Neural progenitor cell (in vitro differentiated cells): ENCODE results near the gene CRIP1. TPM values are rescaled to one million over a fixed set of nuclear protein-coding genes. Genes with fewer than 3 reads are reported as not detected.

ENCODE experiments used
- DNase-seq: peaks from one replicate; pipeline ENCODE4 v3.0.0-alpha.2; 2016; ENCODE audit warnings: low spot score
- H2AFZ ChIP-seq: fragments of 200-600 bp; sonication (generic); replicated peaks from 2 replicates; pipeline ENCODE4 v1.6.1; 2016; ENCODE audit warnings: antibody characterized with exemption
- H3F3A ChIP-seq: fragments of 200-600 bp; sonication (generic); 2 replicates; pipeline ENCODE4 v1.6.1; 2016; ENCODE audit warnings: antibody characterized with exemption, low read depth
- H3K27ac ChIP-seq: fragments of 200-600 bp; sonication (generic); 2 replicates; pipeline ENCODE4 v1.5.1; 2016; ENCODE audit warnings: mild to moderate bottlenecking
- H3K27me3 ChIP-seq: fragments of 200-600 bp; sonication (generic); 2 replicates; pipeline ENCODE4 v1.6.1; 2016; ENCODE audit warnings: mild to moderate bottlenecking, moderate library complexity
- H3K36me3 ChIP-seq: fragments of 200-600 bp; sonication (generic); 2 replicates; pipeline ENCODE4 v1.5.1; 2016
- H3K4me1 ChIP-seq: fragments of 200-600 bp; sonication (generic); 2 replicates; pipeline ENCODE4 v1.6.1; 2016; ENCODE audit warnings: mixed run types
- H3K4me2 ChIP-seq: fragments of 200-600 bp; sonication (generic); 2 replicates; pipeline ENCODE4 v1.6.1; 2016
- H3K4me3 ChIP-seq: fragments of 200-600 bp; sonication (generic); 2 replicates; pipeline ENCODE4 v1.5.1; 2016
- H3K79me2 ChIP-seq: fragments of 200-600 bp; sonication (generic); 2 replicates; pipeline ENCODE4 v1.6.1; 2016; ENCODE audit warnings: low read depth
- H3K9ac ChIP-seq: fragments of 200-600 bp; sonication (generic); 2 replicates; pipeline ENCODE4 v1.6.1; 2016
- H3K9me3 ChIP-seq: fragments of 200-600 bp; sonication (generic); 2 replicates; pipeline ENCODE4 v1.5.1; 2016; ENCODE audit warnings: low read depth
- H4K20me1 ChIP-seq: fragments of 200-600 bp; sonication (generic); 2 replicates; pipeline ENCODE4 v1.6.1; 2016; ENCODE audit warnings: low read depth
- H3K27ac Mint-ChIP-seq: 3 replicates; pipeline ENCODE4 v1.8.0; 2021; ENCODE audit warnings: mixed read lengths
- H3K27me3 Mint-ChIP-seq: 2 replicates; pipeline ENCODE4 v1.8.0; 2022; ENCODE audit warnings: low read depth, mild to moderate bottlenecking, inconsistent platforms, moderate library complexity, mixed read lengths; ENCODE audit not compliant: insufficient read depth
- H3K36me3 Mint-ChIP-seq: 3 replicates; pipeline ENCODE4 v1.8.0; 2021; ENCODE audit warnings: mixed read lengths
- H3K4me1 Mint-ChIP-seq: 3 replicates; pipeline ENCODE4 v1.8.0; 2021; ENCODE audit warnings: mixed read lengths
- H3K4me3 Mint-ChIP-seq: 3 replicates; pipeline ENCODE4 v1.8.0; 2021; ENCODE audit warnings: mild to moderate bottlenecking, moderate library complexity, mixed read lengths
- H3K9me3 Mint-ChIP-seq: 3 replicates; pipeline ENCODE4 v1.8.0; 2020; ENCODE audit warnings: mixed read lengths
- EZH2 ChIP-seq: fragments of 200-600 bp; sonication (generic); IDR thresholded peaks from 2 replicates; pipeline ENCODE4 v1.6.1; 2017; ENCODE audit warnings: antibody characterized with exemption, mild to moderate bottlenecking, moderate library complexity
- EZH2phosphoT487 ChIP-seq: fragments of 200-600 bp; sonication (generic); IDR thresholded peaks from 2 replicates; pipeline ENCODE4 v1.6.1; 2017; ENCODE audit warnings: antibody characterized with exemption
- total RNA-seq: library from RNA; depleted of rRNA; stranded (reverse); fragments of >200 nt; gene quantifications from 2 replicates; pipeline ENCODE4 v1.2.3, GENCODE V29; 2015; ENCODE audit warnings: low replicate concordance
- TF ChIP-seq, protein P1 (sequence below): fragments of 200-600 bp; sonication (generic); IDR thresholded peaks from 2 replicates; pipeline ENCODE4 v1.5.1; 2017; ENCODE audit warnings: antibody characterized with exemption, mild to moderate bottlenecking

The CRIP1 gene
- total RNA-seq, 1 donor from 2014 or later, result not detected

DNA sequence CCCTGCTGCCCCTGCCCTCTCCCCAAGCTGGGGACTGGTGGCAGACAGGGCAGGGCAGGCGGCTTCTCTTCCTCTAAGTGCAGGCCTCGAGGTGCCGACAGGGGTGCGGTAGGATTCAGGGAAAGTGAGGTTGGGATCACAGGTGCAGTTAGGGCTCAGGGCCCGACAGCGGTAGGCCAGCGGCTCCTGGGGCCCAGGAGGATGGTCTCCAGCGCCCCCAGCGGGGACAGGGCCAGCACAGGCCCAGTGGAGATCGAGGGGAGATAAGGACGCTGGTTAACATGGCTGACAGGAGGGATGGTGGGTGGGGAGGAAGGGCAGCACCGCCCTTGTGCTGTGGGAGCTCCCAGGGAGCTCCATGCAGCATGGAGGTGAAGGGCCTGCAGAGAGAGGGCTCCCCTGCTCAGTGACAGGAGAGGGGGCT, 935 bp upstream of the CRIP1 start:
- Histone ChIP-seq H3K9ac (no peak overlapping the region), H3K9me3 (no peaks in the 10 kb centered on the region), H4K20me1 (peaks cover 13% of the 10 kb centered on the region), H3K4me3 (peak overlapping the region; percentile 42), H3K4me1 (peaks cover 33% of the 10 kb centered on the region), H3K36me3 (no peaks in the 10 kb centered on the region), H3K4me2 (peak overlapping the region; percentile 69), H2AFZ (no peak overlapping the region), H3K79me2 (no peaks in the 10 kb centered on the region), H3K27ac (no peak overlapping the region), H3F3A (peaks cover 19% of the 10 kb centered on the region), H3K27me3 (peaks cover 71% of the 10 kb centered on the region)
- Mint-ChIP-seq H3K27me3 (peaks cover 15% of the 10 kb centered on the region), H3K4me3 (peak overlapping the region; percentile 77), H3K36me3 (no peaks in the 10 kb centered on the region), H3K27ac (no peak overlapping the region), H3K4me1 (peaks cover 44% of the 10 kb centered on the region), H3K9me3 (no peaks in the 10 kb centered on the region)
- TF ChIP-seq EZH2 (no peak), EZH2phosphoT487 (no peak)
- TF ChIP-seq, protein P1, sequence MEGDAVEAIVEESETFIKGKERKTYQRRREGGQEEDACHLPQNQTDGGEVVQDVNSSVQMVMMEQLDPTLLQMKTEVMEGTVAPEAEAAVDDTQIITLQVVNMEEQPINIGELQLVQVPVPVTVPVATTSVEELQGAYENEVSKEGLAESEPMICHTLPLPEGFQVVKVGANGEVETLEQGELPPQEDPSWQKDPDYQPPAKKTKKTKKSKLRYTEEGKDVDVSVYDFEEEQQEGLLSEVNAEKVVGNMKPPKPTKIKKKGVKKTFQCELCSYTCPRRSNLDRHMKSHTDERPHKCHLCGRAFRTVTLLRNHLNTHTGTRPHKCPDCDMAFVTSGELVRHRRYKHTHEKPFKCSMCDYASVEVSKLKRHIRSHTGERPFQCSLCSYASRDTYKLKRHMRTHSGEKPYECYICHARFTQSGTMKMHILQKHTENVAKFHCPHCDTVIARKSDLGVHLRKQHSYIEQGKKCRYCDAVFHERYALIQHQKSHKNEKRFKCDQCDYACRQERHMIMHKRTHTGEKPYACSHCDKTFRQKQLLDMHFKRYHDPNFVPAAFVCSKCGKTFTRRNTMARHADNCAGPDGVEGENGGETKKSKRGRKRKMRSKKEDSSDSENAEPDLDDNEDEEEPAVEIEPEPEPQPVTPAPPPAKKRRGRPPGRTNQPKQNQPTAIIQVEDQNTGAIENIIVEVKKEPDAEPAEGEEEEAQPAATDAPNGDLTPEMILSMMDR, result peak; percentile 73
- DNase-seq, result peak; percentile 81

DNA sequence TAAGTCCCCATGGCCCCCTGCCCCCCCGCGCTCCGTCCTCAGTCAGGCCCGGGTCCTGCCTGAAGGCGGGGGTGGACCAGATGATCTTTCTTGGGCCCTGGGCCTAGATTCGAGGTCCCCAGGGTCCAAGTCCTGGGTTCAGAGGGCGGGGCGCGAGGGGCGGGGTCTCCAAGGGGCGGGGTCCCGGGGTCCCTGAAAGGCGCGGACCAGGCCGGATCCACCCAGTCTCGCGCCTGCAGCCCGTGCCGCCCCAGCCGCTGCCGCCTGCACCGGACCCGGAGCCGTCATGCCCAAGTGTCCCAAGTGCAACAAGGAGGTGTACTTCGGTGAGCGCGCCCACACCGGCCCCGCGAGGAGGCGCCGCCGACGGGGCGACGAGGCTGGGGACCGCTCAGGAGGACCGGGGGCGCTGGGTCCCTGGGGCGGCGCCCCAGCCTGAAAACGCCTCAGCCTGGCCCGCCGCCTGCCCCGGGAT, 325 bp downstream of the CRIP1 start:
- H3K79me2 ChIP-seq, result no peaks in the 10 kb centered on the region
- peak overlapping the region; percentile 42 for H3K4me3 ChIP-seq
- H3K4me1 Mint-ChIP-seq, result peaks cover 34% of the 10 kb centered on the region
- no peak overlapping the region for H3K27ac ChIP-seq
- peaks cover 29% of the 10 kb centered on the region for H3K4me1 ChIP-seq
- peak overlapping the region; percentile 78 for H3K4me3 Mint-ChIP-seq
- no peaks in the 10 kb centered on the region for H3K9me3 ChIP-seq
- H3K27me3 ChIP-seq, result peaks cover 58% of the 10 kb centered on the region
- peaks cover 13% of the 10 kb centered on the region for H4K20me1 ChIP-seq
- H3F3A ChIP-seq, result peaks cover 31% of the 10 kb centered on the region
- H3K4me2 ChIP-seq, result peak overlapping the region; percentile 69
- no peaks in the 10 kb centered on the region for H3K9me3 Mint-ChIP-seq
- H3K27me3 Mint-ChIP-seq, result peaks cover 15% of the 10 kb centered on the region
- TF ChIP-seq EZH2phosphoT487 (no peak), EZH2 (peak; percentile 10)
- TF ChIP-seq, protein P1, result no peak
- H2AFZ ChIP-seq, result no peak overlapping the region
- no peak overlapping the region for H3K27ac Mint-ChIP-seq
- H3K36me3 Mint-ChIP-seq, result no peaks in the 10 kb centered on the region
- no peaks in the 10 kb centered on the region for H3K36me3 ChIP-seq
- H3K9ac ChIP-seq, result no peak overlapping the region
- DNase-seq, result peak; percentile 45

DNA sequence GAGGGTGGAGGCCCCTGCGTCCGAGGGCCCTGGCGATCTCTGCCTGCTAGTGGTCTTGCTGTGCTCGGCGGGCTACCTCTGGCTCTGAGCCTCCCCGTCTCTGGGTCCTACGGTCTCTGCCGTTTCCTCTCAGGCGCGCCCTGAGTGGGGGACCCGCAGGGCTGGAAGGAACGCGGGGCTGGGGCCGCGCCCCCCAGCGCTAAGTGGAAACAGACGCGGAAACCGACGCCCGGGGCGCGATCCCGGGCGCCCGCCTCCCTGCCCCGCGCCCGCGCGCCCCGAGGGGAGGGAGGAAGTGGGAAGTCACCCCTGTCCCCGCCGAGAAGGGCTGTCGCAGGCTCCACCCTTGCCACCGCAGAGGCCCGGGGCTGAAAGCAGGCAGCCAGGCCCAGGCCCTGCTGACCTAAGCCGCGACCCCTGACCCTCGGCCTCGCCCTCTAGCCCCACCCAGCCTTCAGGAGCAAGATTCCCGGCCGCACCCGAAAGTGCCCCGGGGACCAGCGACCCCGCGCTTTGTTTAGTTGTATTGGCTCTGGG, 831 bp downstream of the CRIP1 start:
- no peaks in the 10 kb centered on the region for H3K36me3 ChIP-seq
- H3K79me2 ChIP-seq, result no peaks in the 10 kb centered on the region
- peak overlapping the region; percentile 69 for H3K4me2 ChIP-seq
- peak overlapping the region; percentile 42 for H3K4me3 ChIP-seq
- Mint-ChIP-seq H3K4me1 (peaks cover 29% of the 10 kb centered on the region), H3K36me3 (no peaks in the 10 kb centered on the region), H3K4me3 (peak overlapping the region; percentile 71), H3K27me3 (peaks cover 15% of the 10 kb centered on the region), H3K27ac (no peak overlapping the region), H3K9me3 (no peaks in the 10 kb centered on the region)
- peaks cover 53% of the 10 kb centered on the region for H3K27me3 ChIP-seq
- H3F3A ChIP-seq, result peaks cover 32% of the 10 kb centered on the region
- H3K27ac ChIP-seq, result no peak overlapping the region
- TF ChIP-seq, protein P1, result no peak
- no peak for TF ChIP-seq EZH2
- TF ChIP-seq EZH2phosphoT487, result no peak
- no peak overlapping the region for H2AFZ ChIP-seq
- peak; percentile 58 for DNase-seq
- H3K4me1 ChIP-seq, result peaks cover 29% of the 10 kb centered on the region
- no peak overlapping the region for H3K9ac ChIP-seq
- peaks cover 13% of the 10 kb centered on the region for H4K20me1 ChIP-seq
- no peaks in the 10 kb centered on the region for H3K9me3 ChIP-seq
